HG03457 (cell line): Measurements from ENCODE around the gene CDK5RAP2.

Experiments used
- ATAC-seq: cut with Tn5 transposase; IDR thresholded peaks from one replicate; pipeline ENCODE4 v1.9.1; 2021; ENCODE audit warnings: moderate number of reproducible peaks; ENCODE audit not compliant: unreplicated experiment

The CDK5RAP2 gene

GRCh38 chr9:120439926-120440325, 140.0 kb downstream of the CDK5RAP2 start:
- no peak for ATAC-seq

GRCh38 chr9:120438836-120439546, 141.0 kb downstream of the CDK5RAP2 start:
- ATAC-seq: no peak

- ATAC-seq: no peak
These were observed 141.9 kb downstream of the CDK5RAP2 start for GRCh38 chr9:120438111-120438510.

- ATAC-seq: no peak
These were observed 142.9 kb downstream of the CDK5RAP2 start for GRCh38 chr9:120436983-120437475.

GRCh38 chr9:120436446-120436845, 143.5 kb downstream of the CDK5RAP2 start:
- no peak for ATAC-seq

- ATAC-seq: no peak
These were observed 144.9 kb downstream of the CDK5RAP2 start for GRCh38 chr9:120435091-120435490.

- ATAC-seq: no peak
These were observed 145.4 kb downstream of the CDK5RAP2 start for GRCh38 chr9:120434532-120434931.

- ATAC-seq: no peak
These were observed 146.3 kb downstream of the CDK5RAP2 start for GRCh38 chr9:120433701-120434100.

- ATAC-seq: no peak
These were observed 147.4 kb downstream of the CDK5RAP2 start for GRCh38 chr9:120432600-120432999.

GRCh38 chr9:120431268-120431667, 148.7 kb downstream of the CDK5RAP2 start:
- ATAC-seq: no peak

- ATAC-seq: no peak
These were observed 155.7 kb downstream of the CDK5RAP2 start for GRCh38 chr9:120424248-120424647.

GRCh38 chr9:120423812-120424211, 156.2 kb downstream of the CDK5RAP2 start:
- no peak for ATAC-seq

- no peak for ATAC-seq
These were observed 158.0 kb downstream of the CDK5RAP2 start for GRCh38 chr9:120421977-120422376.

- no peak for ATAC-seq
These were observed 161.7 kb downstream of the CDK5RAP2 start for GRCh38 chr9:120418315-120418714.

GRCh38 chr9:120416781-120417427, 163.1 kb downstream of the CDK5RAP2 start:
- ATAC-seq: no peak

- no peak for ATAC-seq
These were observed 166.6 kb downstream of the CDK5RAP2 start for GRCh38 chr9:120413121-120414048.

- ATAC-seq: no peak
These were observed 167.5 kb downstream of the CDK5RAP2 start for GRCh38 chr9:120412425-120412951.

GRCh38 chr9:120411862-120412424, 168.0 kb downstream of the CDK5RAP2 start:
- no peak for ATAC-seq

GRCh38 chr9:120410925-120411501, 169.0 kb downstream of the CDK5RAP2 start:
- no peak for ATAC-seq

GRCh38 chr9:120408680-120409258, 171.2 kb downstream of the CDK5RAP2 start:
- ATAC-seq: no peak
